Neural progenitor cell (in vitro differentiated cells): ENCODE data around the gene PSME2.

Experiments used
- EZH2 ChIP-seq: fragments of 200-600 bp; sonication (generic); IDR thresholded peaks from 2 replicates; pipeline ENCODE4 v1.6.1; 2017; ENCODE audit warnings: antibody characterized with exemption, mild to moderate bottlenecking, moderate library complexity
- EZH2phosphoT487 ChIP-seq: fragments of 200-600 bp; sonication (generic); IDR thresholded peaks from 2 replicates; pipeline ENCODE4 v1.6.1; 2017; ENCODE audit warnings: antibody characterized with exemption
- TF ChIP-seq, protein P1 (sequence below): fragments of 200-600 bp; sonication (generic); IDR thresholded peaks from 2 replicates; pipeline ENCODE4 v1.5.1; 2017; ENCODE audit warnings: antibody characterized with exemption, mild to moderate bottlenecking

DNA sequence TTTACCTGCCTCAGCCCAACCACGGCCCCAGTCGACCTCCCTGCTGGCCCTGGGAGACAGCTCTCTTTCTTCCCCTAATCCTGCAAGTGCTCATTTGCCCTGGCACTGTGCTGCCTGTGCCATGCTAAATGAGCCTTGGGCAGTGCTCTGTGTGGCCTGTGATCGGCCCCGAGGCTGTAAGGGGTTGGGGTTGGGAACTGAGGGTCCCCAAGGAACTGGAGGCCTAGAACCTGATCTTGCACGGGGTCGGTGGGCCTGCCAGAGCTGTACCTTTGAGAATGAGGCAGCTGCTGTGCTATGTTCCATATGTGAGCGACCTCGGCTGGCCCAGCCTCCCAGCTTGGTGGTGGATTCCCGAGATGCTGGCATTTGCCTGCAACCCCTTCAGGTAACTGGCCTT lies 3.7 kb upstream of the PSME2 start:
- TF ChIP-seq, protein P1, sequence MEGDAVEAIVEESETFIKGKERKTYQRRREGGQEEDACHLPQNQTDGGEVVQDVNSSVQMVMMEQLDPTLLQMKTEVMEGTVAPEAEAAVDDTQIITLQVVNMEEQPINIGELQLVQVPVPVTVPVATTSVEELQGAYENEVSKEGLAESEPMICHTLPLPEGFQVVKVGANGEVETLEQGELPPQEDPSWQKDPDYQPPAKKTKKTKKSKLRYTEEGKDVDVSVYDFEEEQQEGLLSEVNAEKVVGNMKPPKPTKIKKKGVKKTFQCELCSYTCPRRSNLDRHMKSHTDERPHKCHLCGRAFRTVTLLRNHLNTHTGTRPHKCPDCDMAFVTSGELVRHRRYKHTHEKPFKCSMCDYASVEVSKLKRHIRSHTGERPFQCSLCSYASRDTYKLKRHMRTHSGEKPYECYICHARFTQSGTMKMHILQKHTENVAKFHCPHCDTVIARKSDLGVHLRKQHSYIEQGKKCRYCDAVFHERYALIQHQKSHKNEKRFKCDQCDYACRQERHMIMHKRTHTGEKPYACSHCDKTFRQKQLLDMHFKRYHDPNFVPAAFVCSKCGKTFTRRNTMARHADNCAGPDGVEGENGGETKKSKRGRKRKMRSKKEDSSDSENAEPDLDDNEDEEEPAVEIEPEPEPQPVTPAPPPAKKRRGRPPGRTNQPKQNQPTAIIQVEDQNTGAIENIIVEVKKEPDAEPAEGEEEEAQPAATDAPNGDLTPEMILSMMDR: no peak
- no peak for TF ChIP-seq EZH2
- TF ChIP-seq EZH2phosphoT487: no peak
